Cardiac muscle cell (in vitro differentiated cells and primary cell): ENCODE data around the gene HMGCS2. TPM values are rescaled to one million over a fixed set of nuclear protein-coding genes. Genes with fewer than 3 reads are reported as not detected.
A peak's percentile ranks its signal among the peaks of the same experiment; 100 is the strongest.

Experiments
- DNase-seq, 2 donors: peaks; one replicate each; pipeline versions ENCODE4 v3.0.0 to v3.0.0-alpha.2; 2010 to 2017; ENCODE audit warnings: low read depth in 1 of 2, low spot score in 1 of 2
- H3K27ac ChIP-seq: fragments of 200-600 bp; sonication (generic); 2 replicates; pipeline ENCODE4 v1.5.1; 2016
- H3K27me3 ChIP-seq: fragments of 200-600 bp; sonication (generic); 2 replicates; pipeline ENCODE4 v1.6.0; 2016; ENCODE audit warnings: control low read depth
- H3K36me3 ChIP-seq: fragments of 200-600 bp; sonication (generic); 2 replicates; pipeline ENCODE4 v1.5.1; 2016; ENCODE audit warnings: control low read depth
- H3K4me1 ChIP-seq: fragments of 200-600 bp; sonication (generic); 2 replicates; pipeline ENCODE4 v1.8.1; 2017; ENCODE audit warnings: low read depth, mild to moderate bottlenecking, mixed run types
- H3K4me3 ChIP-seq: fragments of 200-600 bp; sonication (generic); 2 replicates; pipeline ENCODE4 v1.5.1; 2016; ENCODE audit warnings: mild to moderate bottlenecking
- H3K9me3 ChIP-seq: fragments of 200-600 bp; sonication (generic); 2 replicates; pipeline ENCODE4 v1.5.1; 2017; ENCODE audit warnings: low read depth, mild to moderate bottlenecking, control low read depth
- CTCF ChIP-seq: IDR thresholded peaks from 2 replicates; pipeline ENCODE4 v1.5.1; 2012; ENCODE audit warnings: low read depth, mild to moderate bottlenecking, low read length
- polyA plus RNA-seq: library from polyadenylated mRNA; unstranded; fragments of >200 nt; fragmentation: Nextera tagmentation; extraction: Ambion mirVana; gene quantifications from 2 replicates; pipeline ENCODE4 v1.2.1, GENCODE V29; 2016
- total RNA-seq: library from RNA; depleted of rRNA; stranded (reverse); fragments of >200 nt; gene quantifications from 2 replicates; pipeline ENCODE4 v1.2.3, GENCODE V29; 2016

HMGCS2 gene
- total and polyA plus RNA-seq, 2 experiments from 2014 or later = 0.15 TPM; not detected in 1

GRCh38 chr1:119703666-119704450, 64.8 kb downstream of the HMGCS2 start:
- Histone ChIP-seq H3K9me3 (no peaks in the 10 kb centered on the region), H3K27me3 (no peaks in the 10 kb centered on the region), H3K36me3 (no peaks in the 10 kb centered on the region), H3K27ac (no peak overlapping the region), H3K4me3 (no peak overlapping the region), H3K4me1 (no peaks in the 10 kb centered on the region)
- DNase-seq = no peak
- no peak for TF ChIP-seq CTCF

- Histone ChIP-seq H3K9me3 (no peaks in the 10 kb centered on the region), H3K4me3 (no peak overlapping the region), H3K27ac (no peak overlapping the region), H3K36me3 (no peaks in the 10 kb centered on the region), H3K27me3 (no peaks in the 10 kb centered on the region), H3K4me1 (no peaks in the 10 kb centered on the region)
- no peak for TF ChIP-seq CTCF
- DNase-seq = peak in 1 of 2 donors; percentile 66
These were observed 66.3 kb downstream of the HMGCS2 start for GRCh38 chr1:119702384-119702783.

- no peak for DNase-seq
- H3K27me3 ChIP-seq = no peaks in the 10 kb centered on the region
- no peak overlapping the region for H3K4me3 ChIP-seq
- no peaks in the 10 kb centered on the region for H3K9me3 ChIP-seq
- no peak overlapping the region for H3K27ac ChIP-seq
- no peaks in the 10 kb centered on the region for H3K4me1 ChIP-seq
- H3K36me3 ChIP-seq = no peaks in the 10 kb centered on the region
- TF ChIP-seq CTCF = no peak
These were observed 67.0 kb downstream of the HMGCS2 start for GRCh38 chr1:119701659-119702058.

GRCh38 chr1:119700326-119700725, 68.4 kb downstream of the HMGCS2 start:
- H3K27me3 ChIP-seq = no peaks in the 10 kb centered on the region
- no peak for DNase-seq
- no peak for TF ChIP-seq CTCF
- H3K27ac ChIP-seq = no peak overlapping the region
- no peaks in the 10 kb centered on the region for H3K36me3 ChIP-seq
- no peak overlapping the region for H3K4me3 ChIP-seq
- no peaks in the 10 kb centered on the region for H3K9me3 ChIP-seq
- H3K4me1 ChIP-seq = no peaks in the 10 kb centered on the region

Other genes starting within 250 kb of the HMGCS2 start
- 7.0 and 8.1 TPM in 2 replicates for gene ZNF697, start 120.6 kb downstream of the HMGCS2 start, total RNA-seq
- 0.25 and 1.1 TPM in 2 replicates for gene ZNF697, start 120.6 kb downstream of the HMGCS2 start, polyA plus RNA-seq
- 71.5 and 86.9 TPM in 2 replicates for gene PHGDH, start 57.0 kb downstream of the HMGCS2 start, total RNA-seq
- gene PHGDH, start 57.0 kb downstream of the HMGCS2 start, polyA plus RNA-seq = 89.8 and 124 TPM in 2 replicates
- gene REG4, start 42.6 kb upstream of the HMGCS2 start, total RNA-seq = not detected in 2 replicates
- not detected in 2 replicates for gene REG4, start 42.6 kb upstream of the HMGCS2 start, polyA plus RNA-seq
- gene ADAM30, start 127.6 kb upstream of the HMGCS2 start, total RNA-seq = not detected in 2 replicates
- not detected in 2 replicates for gene ADAM30, start 127.6 kb upstream of the HMGCS2 start, polyA plus RNA-seq